AG04450 (cell line): ENCODE measurements around the gene YWHAG. TPM values are rescaled to one million over a fixed set of nuclear protein-coding genes. Genes with fewer than 3 reads are reported as not detected.
A peak's percentile ranks its signal among the peaks of the same experiment; 100 is the strongest.

Experiments used
- CTCF ChIA-PET: fragments of 300-600, 350-600 bp; formaldehyde crosslinking; extraction: SDS; loops from one replicate; lab custom pipeline; 2022; ENCODE audit warnings: antibody characterized with exemption, inconsistent platforms; lab: Charles Lee
- POLR2A ChIA-PET: fragments of 350-600 bp; formaldehyde crosslinking; extraction: SDS; loops from one replicate; lab custom pipeline; 2021; ENCODE audit warnings: antibody characterized with exemption, inconsistent platforms; lab: Yijun Ruan, JAX
- DNase-seq: peaks from one replicate; pipeline ENCODE4 v3.0.0-alpha.2; 2011; ENCODE audit warnings: low read depth, low spot score
- H3K27ac ChIP-seq: one replicate; pipeline ENCODE4 v1.5.1; 2012; ENCODE audit warnings: low read depth, low read length, control low read depth
- H3K27me3 ChIP-seq: one replicate; pipeline ENCODE4 v1.6.0; 2012; ENCODE audit warnings: low read length; ENCODE audit not compliant: control insufficient read depth, insufficient read depth
- H3K4me3 ChIP-seq: 2 replicates; pipeline ENCODE4 v1.5.1; 2011; ENCODE audit warnings: mild to moderate bottlenecking, low read depth, low read length, control low read depth
- H3K9me3 ChIP-seq: 2 replicates; pipeline ENCODE4 v1.5.1; 2012; ENCODE audit warnings: low read length; ENCODE audit not compliant: control insufficient read depth, insufficient read depth
- CTCF ChIP-seq: IDR thresholded peaks from 2 replicates; pipeline ENCODE4 v1.5.1; 2011; ENCODE audit warnings: low read depth, low read length, control low read depth, inconsistent platforms
- polyA plus RNA-seq: library from polyadenylated mRNA; depleted of rRNA; stranded (reverse); fragments of >200 nt; gene quantifications from 2 replicates; pipeline ENCODE4 v1.2.3, GENCODE V29; 2011

Gene YWHAG
- polyA plus RNA-seq, 1 experiment = 91.6 TPM

- DNase-seq = no peak
- ChIA-PET POLR2A (interaction anchor here (1.5 to 1.6 kb wide), 2 partner anchors 13 kb away, joined by 3 to 5 read pairs; no protein-coding TSS in a partner anchor), CTCF (interaction anchor here (0.5 to 1.4 kb wide), 5 partner anchors 7 to 127 kb away, joined by 3 to 9 read pairs (median 4); no protein-coding TSS in a partner anchor)
- no peak for TF ChIP-seq CTCF
- H3K9me3 ChIP-seq = peaks cover 3% of the 10 kb centered on the region; the same call in 1 of the 2 replicates
- no peak overlapping the region for H3K27ac ChIP-seq
- peak overlapping the region; percentile 97 for H3K4me3 ChIP-seq
- H3K27me3 ChIP-seq = no peaks in the 10 kb centered on the region
Observed at GRCh38 chr7:76304888-76305375, 53.9 kb downstream of the YWHAG start.

- POLR2A ChIA-PET = interaction anchor here (0.6 to 2.2 kb wide), 10 partner anchors 9 to 221 kb away, joined by 3 to 23 read pairs (median 4); no protein-coding TSS in a partner anchor
- CTCF ChIA-PET = interaction anchor here (1.1 kb wide), 1 partner anchor 11 kb away, joined by 3 read pairs; no protein-coding TSS in a partner anchor
- Histone ChIP-seq H3K27me3 (no peaks in the 10 kb centered on the region), H3K4me3 (peak overlapping the region; percentile 97), H3K9me3 (peaks cover 3% of the 10 kb centered on the region; the same call in 1 of the 2 replicates), H3K27ac (peak overlapping the region; percentile 75)
- TF ChIP-seq CTCF = no peak
- peak; percentile 88 for DNase-seq
Observed at GRCh38 chr7:76303202-76304147, 55.3 kb downstream of the YWHAG start.

- DNase-seq = peak; percentile 69
- Histone ChIP-seq H3K4me3 (peak within 1 kb of the TSS; percentile 97), H3K27ac (peak within 1 kb of the TSS; percentile 75), H3K9me3 (peaks cover 3% of the 10 kb centered on the region; the same call in 1 of the 2 replicates), H3K27me3 (no peaks in the 10 kb centered on the region)
- CTCF ChIA-PET = interaction anchor here (0.6 to 1.1 kb wide), 2 partner anchors 12 to 33 kb away, joined by 3 to 4 read pairs; no protein-coding TSS in a partner anchor
- POLR2A ChIA-PET = interaction anchor here (0.6 to 2.2 kb wide), 9 partner anchors 8 to 220 kb away, joined by 3 to 23 read pairs (median 4); no protein-coding TSS in a partner anchor
- TF ChIP-seq CTCF = no peak
Observed at GRCh38 chr7:76302347-76303201, 56.2 kb downstream of the YWHAG start, which contains the start of gene HSPB1. TSS of gene HSPB1 (plus strand) at chr7:76302673. CDS start at chr7:76302713, 40 bp downstream.

GRCh38 chr7:76301000-76301399 lies 57.8 kb downstream of the YWHAG start:
- no peak for TF ChIP-seq CTCF
- POLR2A ChIA-PET = interaction anchor here (0.6 to 0.7 kb wide), 2 partner anchors 17 to 18 kb away, joined by 3 read pairs; no protein-coding TSS in a partner anchor
- Histone ChIP-seq H3K27me3 (no peaks in the 10 kb centered on the region), H3K9me3 (peaks cover 3% of the 10 kb centered on the region; the same call in 1 of the 2 replicates), H3K4me3 (no peak overlapping the region), H3K27ac (no peak overlapping the region)
- CTCF ChIA-PET = no interaction called here
- DNase-seq = no peak
